WTC11 (cell line): Measurements from ENCODE around the gene YWHAH. TPM values are rescaled to one million over a fixed set of nuclear protein-coding genes. Genes with fewer than 3 reads are reported as not detected.
A peak's percentile ranks its signal among the peaks of the same experiment; 100 is the strongest.

Source experiments
- ATAC-seq: fragments of 200-7000 bp; cut with Tn5 transposase; 2 replicates; pipeline ENCODE4 v1.10.0; 2021; ENCODE audit warnings: mild to moderate bottlenecking, moderate library complexity
- CTCF ChIA-PET: fragments of 300-600 bp; sonication (Branson Sonifier 250); formaldehyde crosslinking; loops from one replicate; lab custom pipeline; 2021; ENCODE audit warnings: antibody characterized with exemption; lab: Charles Lee
- POLR2A ChIA-PET: fragments of 350-600 bp; sonication (Branson Sonifier 250); formaldehyde crosslinking; loops from one replicate; lab custom pipeline; 2021; ENCODE audit warnings: antibody characterized with exemption; lab: Charles Lee
- DNase-seq: peaks from one replicate; pipeline ENCODE4 v3.0.0; 2021; ENCODE audit warnings: low spot score
- H3K27ac Mint-ChIP-seq: 2 replicates; pipeline ENCODE4 v1.8.0; 2021; ENCODE audit warnings: mixed read lengths
- H3K27me3 Mint-ChIP-seq: 2 replicates; pipeline ENCODE4 v1.8.0; 2021; ENCODE audit warnings: low read depth, mild to moderate bottlenecking, moderate library complexity, mixed read lengths
- H3K36me3 Mint-ChIP-seq: 2 replicates; pipeline ENCODE4 v1.8.0; 2021; ENCODE audit warnings: mixed read lengths
- H3K4me1 Mint-ChIP-seq: 2 replicates; pipeline ENCODE4 v1.8.0; 2022; ENCODE audit warnings: mixed read lengths
- H3K4me3 Mint-ChIP-seq: 2 replicates; pipeline ENCODE4 v1.8.0; 2021; ENCODE audit warnings: mild to moderate bottlenecking, moderate library complexity, mixed read lengths
- H3K9me3 Mint-ChIP-seq: 2 replicates; pipeline ENCODE4 v1.8.0; 2021; ENCODE audit warnings: mixed read lengths
- AFF4 ChIP-seq: sonication (generic); formaldehyde crosslinking; IDR thresholded peaks from 2 replicates; pipeline ENCODE4 v1.8.1; 2023; ENCODE audit warnings: mild to moderate bottlenecking, missing genetic modification reagents, borderline replicate concordance
- ATF3 ChIP-seq: sonication (generic); formaldehyde crosslinking; conservative IDR thresholded peaks from 2 replicates; pipeline ENCODE4 v1.8.1; 2022; ENCODE audit warnings: mild to moderate bottlenecking, missing genetic modification reagents
- ATF6 ChIP-seq: sonication (generic); formaldehyde crosslinking; IDR thresholded peaks from 2 replicates; pipeline ENCODE4 v1.8.1; 2023; ENCODE audit warnings: mild to moderate bottlenecking, missing genetic modification reagents
- CDX4 ChIP-seq: fragments of 250-450 bp; sonication (Bioruptor Pico); IDR thresholded peaks from 2 replicates; pipeline ENCODE4 v1.9.0; 2021; ENCODE audit warnings: moderate library complexity, mild to moderate bottlenecking, inconsistent platforms, borderline replicate concordance
- CREB1 ChIP-seq: sonication (generic); formaldehyde crosslinking; IDR thresholded peaks from 2 replicates; pipeline ENCODE4 v1.8.0; 2023; ENCODE audit warnings: mild to moderate bottlenecking, missing genetic modification reagents
- CREM ChIP-seq: sonication (generic); formaldehyde crosslinking; IDR thresholded peaks from 2 replicates; pipeline ENCODE4 v1.8.1; 2022; ENCODE audit warnings: mild to moderate bottlenecking, missing genetic modification reagents, moderate library complexity
- E2F5 ChIP-seq: sonication (generic); formaldehyde crosslinking; IDR thresholded peaks from 2 replicates; pipeline ENCODE4 v1.8.1; 2022; ENCODE audit warnings: mild to moderate bottlenecking, moderate library complexity, missing genetic modification reagents
- HMGA2 ChIP-seq: fragments of 250-450 bp; sonication (Bioruptor Pico); IDR thresholded peaks from 2 replicates; pipeline ENCODE4 v1.4.0; 2021; ENCODE audit warnings: mild to moderate bottlenecking, moderate library complexity
- HMGXB4 ChIP-seq: sonication (generic); formaldehyde crosslinking; IDR thresholded peaks from 2 replicates; pipeline ENCODE4 v1.8.1; 2023; ENCODE audit warnings: mild to moderate bottlenecking, moderate library complexity, missing genetic modification reagents
- IRF2 ChIP-seq: sonication (generic); formaldehyde crosslinking; IDR thresholded peaks from 2 replicates; pipeline ENCODE4 v1.8.0; 2022; ENCODE audit warnings: low read depth, missing genetic modification reagents, borderline replicate concordance
- NFE2L1 ChIP-seq: sonication (generic); formaldehyde crosslinking; IDR thresholded peaks from 2 replicates; pipeline ENCODE4 v1.8.1; 2023; ENCODE audit warnings: missing genetic modification reagents
- PRRX2 ChIP-seq: fragments of 250-450 bp; sonication (Bioruptor Pico); IDR thresholded peaks from 2 replicates; pipeline ENCODE4 v1.8.0; 2021; ENCODE audit warnings: mild to moderate bottlenecking
- TCF7 ChIP-seq: sonication (generic); formaldehyde crosslinking; IDR thresholded peaks from 2 replicates; pipeline ENCODE4 v1.8.0; 2022; ENCODE audit warnings: mild to moderate bottlenecking, low read depth, missing genetic modification reagents, moderate library complexity
- ZMAT4 ChIP-seq: fragments of 250-450 bp; sonication (Bioruptor Pico); IDR thresholded peaks from 2 replicates; pipeline ENCODE4 v1.9.0; 2021; ENCODE audit warnings: mild to moderate bottlenecking
- ZNF232 ChIP-seq: sonication (generic); formaldehyde crosslinking; IDR thresholded peaks from 2 replicates; pipeline ENCODE4 v1.8.0; 2022; ENCODE audit warnings: mild to moderate bottlenecking, missing genetic modification reagents
- ZNF317 ChIP-seq: sonication (generic); formaldehyde crosslinking; IDR thresholded peaks from 2 replicates; pipeline ENCODE4 v1.8.1; 2023; ENCODE audit warnings: low read depth, mild to moderate bottlenecking, moderate library complexity, missing genetic modification reagents, borderline replicate concordance
- ZNF396 ChIP-seq: fragments of 250-450 bp; sonication (Bioruptor Pico); IDR thresholded peaks from 2 replicates; pipeline ENCODE4 v1.8.0; 2021; ENCODE audit warnings: mild to moderate bottlenecking, moderate library complexity, borderline replicate concordance
- ZNF512 ChIP-seq: sonication (generic); formaldehyde crosslinking; IDR thresholded peaks from 2 replicates; pipeline ENCODE4 v1.8.1; 2022; ENCODE audit warnings: missing genetic modification reagents, borderline replicate concordance
- ZNF671 ChIP-seq: fragments of 250-450 bp; sonication (Bioruptor Pico); IDR thresholded peaks from 2 replicates; pipeline ENCODE4 v1.8.0; 2021; ENCODE audit warnings: mild to moderate bottlenecking
- ZSCAN18 ChIP-seq: fragments of 250-450 bp; sonication (Bioruptor Pico); IDR thresholded peaks from 2 replicates; pipeline ENCODE4 v2.1.2; 2022; ENCODE audit warnings: mild to moderate bottlenecking, moderate library complexity
- total RNA-seq: library from RNA; stranded (reverse); gene quantifications from 3 replicates; pipeline ENCODE4 v1.2.3, GENCODE V29; 2021

YWHAH gene
- total RNA-seq, 1 experiment from 2014 or later, result 203 TPM

- TF ChIP-seq ZNF512 (CRISPR knock-in tag) (peak; percentile 91; the same call in 1 of the 2 replicates), HMGXB4 (CRISPR knock-in tag) (peak; percentile 49; the same call in 1 of the 2 replicates), ZNF232 (CRISPR knock-in tag) (no peak), TCF7 (CRISPR knock-in tag) (no peak), CDX4 (CRISPR knock-in tag) (no peak), AFF4 (no peak), ZNF396 (no peak), ATF6 (no peak), NFE2L1 (no peak), ATF3 (CRISPR knock-in tag) (no peak), IRF2 (CRISPR knock-in tag) (no peak), E2F5 (CRISPR knock-in tag) (no peak)
Observed at GRCh38 chr22:31970490-31971444, 26.4 kb downstream of the YWHAH start (continued).

- no peaks in the 10 kb centered on the region for H3K36me3 Mint-ChIP-seq
- H3K9me3 Mint-ChIP-seq, result no peaks in the 10 kb centered on the region
- DNase-seq (no peak), ATAC-seq (no peak)
- H3K27ac Mint-ChIP-seq, result no peak overlapping the region
- no peak overlapping the region for H3K4me3 Mint-ChIP-seq
- POLR2A ChIA-PET, result no interaction called here
- CTCF ChIA-PET, result interaction anchor here (0.6 to 1.4 kb wide), 4 partner anchors 307 to 501 kb away, joined by 3 to 4 read pairs (median 3); partner anchors contain the start of gene PISD
- H3K4me1 Mint-ChIP-seq, result no peaks in the 10 kb centered on the region; the same call in 1 of the 2 replicates
- H3K27me3 Mint-ChIP-seq, result peaks cover 6% of the 10 kb centered on the region; the same call in 1 of the 2 replicates
- no peak for TF ChIP-seq IRF2 (CRISPR knock-in tag)
- TF ChIP-seq PRRX2 (CRISPR knock-in tag), result no peak
- TF ChIP-seq ZNF671 (CRISPR knock-in tag), result no peak
- TF ChIP-seq HMGA2 (CRISPR knock-in tag), result no peak
- no peak for TF ChIP-seq ZMAT4
- no peak for TF ChIP-seq CREB1
- TF ChIP-seq CREM, result no peak
- no peak for TF ChIP-seq ZSCAN18 (CRISPR knock-in tag)
- TF ChIP-seq ZNF317 (CRISPR knock-in tag), result no peak
Observed at GRCh38 chr22:31972180-31972579, 27.8 kb downstream of the YWHAH start.
